ENCODE measurements around the gene SRGAP2C.
"Not testable (repeated sequence)": the region's sequence is repeated elsewhere in the genome, so short reads cannot be mapped to it uniquely, and the experiment has no call there.

DNA sequence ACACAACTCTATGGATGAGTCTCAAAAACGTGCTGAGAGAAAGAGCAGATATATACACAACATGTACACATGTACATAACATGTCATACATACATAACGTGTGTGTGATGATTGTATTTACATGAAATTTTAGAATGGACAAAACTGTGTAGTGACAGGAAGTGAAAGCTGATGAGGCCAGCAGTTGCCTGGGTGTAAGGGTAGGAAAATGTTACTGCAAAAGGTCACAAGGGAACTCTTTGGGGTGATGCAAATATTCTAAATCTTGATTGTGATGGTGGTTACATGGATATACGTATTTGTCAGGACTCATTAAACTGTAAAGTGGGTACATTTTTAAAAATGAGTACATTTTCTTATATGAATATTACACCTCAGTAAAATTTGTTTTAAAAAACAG lies 236.7 kb downstream of the SRGAP2C start:
- TF ChIP-seq, protein P1, sequence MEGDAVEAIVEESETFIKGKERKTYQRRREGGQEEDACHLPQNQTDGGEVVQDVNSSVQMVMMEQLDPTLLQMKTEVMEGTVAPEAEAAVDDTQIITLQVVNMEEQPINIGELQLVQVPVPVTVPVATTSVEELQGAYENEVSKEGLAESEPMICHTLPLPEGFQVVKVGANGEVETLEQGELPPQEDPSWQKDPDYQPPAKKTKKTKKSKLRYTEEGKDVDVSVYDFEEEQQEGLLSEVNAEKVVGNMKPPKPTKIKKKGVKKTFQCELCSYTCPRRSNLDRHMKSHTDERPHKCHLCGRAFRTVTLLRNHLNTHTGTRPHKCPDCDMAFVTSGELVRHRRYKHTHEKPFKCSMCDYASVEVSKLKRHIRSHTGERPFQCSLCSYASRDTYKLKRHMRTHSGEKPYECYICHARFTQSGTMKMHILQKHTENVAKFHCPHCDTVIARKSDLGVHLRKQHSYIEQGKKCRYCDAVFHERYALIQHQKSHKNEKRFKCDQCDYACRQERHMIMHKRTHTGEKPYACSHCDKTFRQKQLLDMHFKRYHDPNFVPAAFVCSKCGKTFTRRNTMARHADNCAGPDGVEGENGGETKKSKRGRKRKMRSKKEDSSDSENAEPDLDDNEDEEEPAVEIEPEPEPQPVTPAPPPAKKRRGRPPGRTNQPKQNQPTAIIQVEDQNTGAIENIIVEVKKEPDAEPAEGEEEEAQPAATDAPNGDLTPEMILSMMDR (IDR thresholded peaks at IDR 0.05; ENCODE audit: insufficient read depth, low read length, poor library complexity, severe bottlenecking) = not testable (repeated sequence)
- not testable (repeated sequence) for TF ChIP-seq EZH2phosphoT487 (conservative IDR thresholded peaks at IDR 0.05; ENCODE audit: low read length)

Data from SU-DHL-6 (cell line).